ENCODE measurements around the gene RCN1. TPM values are rescaled to one million over a fixed set of nuclear protein-coding genes. Genes with fewer than 3 reads are reported as not detected.

The RCN1 gene

GRCh38 chr11:32143378-32143777 lies 52.5 kb downstream of the RCN1 start:
- H3K27me3 ChIP-seq (ENCODE audit: control insufficient read depth, insufficient read depth, low read length): peaks cover 21% of the 10 kb centered on the region
- H3K9ac ChIP-seq (ENCODE audit: low read depth, low read length): no peak overlapping the region
- no peak overlapping the region for H3K4me2 ChIP-seq (ENCODE audit: low read length)

GRCh38 chr11:32145282-32145681 lies 54.4 kb downstream of the RCN1 start:
- Histone ChIP-seq H3K4me2 (ENCODE audit: low read length) (no peak overlapping the region), H3K36me3 (ENCODE audit: insufficient read depth, low read length) (no peaks in the 10 kb centered on the region), H3K27me3 (ENCODE audit: control insufficient read depth, insufficient read depth, low read length) (peaks cover 21% of the 10 kb centered on the region), H3K4me3 (ENCODE audit: low read length) (no peak overlapping the region), H3K9me3 (replicated peaks; ENCODE audit: low read length) (no peaks in the 10 kb centered on the region), H3K9ac (ENCODE audit: low read depth, low read length) (no peak overlapping the region), H3K4me1 (ENCODE audit: control insufficient read depth, insufficient read depth, low read length) (peaks cover 5% of the 10 kb centered on the region)

More at GRCh38 chr11:32143378-32143777, 52.5 kb downstream of the RCN1 start:
- Histone ChIP-seq H3K4me3 (ENCODE audit: low read length) (no peak overlapping the region), H3K36me3 (ENCODE audit: insufficient read depth, low read length) (no peaks in the 10 kb centered on the region), H3K4me1 (ENCODE audit: control insufficient read depth, insufficient read depth, low read length) (no peaks in the 10 kb centered on the region), H3K9me3 (replicated peaks; ENCODE audit: low read length) (no peaks in the 10 kb centered on the region)

GRCh38 chr11:32148895-32149294 lies 58.0 kb downstream of the RCN1 start:
- Histone ChIP-seq H3K36me3 (ENCODE audit: insufficient read depth, low read length) (no peaks in the 10 kb centered on the region), H3K4me2 (ENCODE audit: low read length) (no peak overlapping the region), H3K4me3 (ENCODE audit: low read length) (no peak overlapping the region), H3K9me3 (replicated peaks; ENCODE audit: low read length) (no peaks in the 10 kb centered on the region), H3K9ac (ENCODE audit: low read depth, low read length) (no peak overlapping the region), H3K4me1 (ENCODE audit: control insufficient read depth, insufficient read depth, low read length) (peaks cover 5% of the 10 kb centered on the region), H3K27me3 (ENCODE audit: control insufficient read depth, insufficient read depth, low read length) (peaks cover 39% of the 10 kb centered on the region)

GRCh38 chr11:32149748-32150147 lies 58.9 kb downstream of the RCN1 start:
- no peak overlapping the region for H3K4me2 ChIP-seq (ENCODE audit: low read length)
- no peaks in the 10 kb centered on the region for H3K36me3 ChIP-seq (ENCODE audit: insufficient read depth, low read length)
- no peaks in the 10 kb centered on the region for H3K9me3 ChIP-seq (replicated peaks; ENCODE audit: low read length)
- H3K27me3 ChIP-seq (ENCODE audit: control insufficient read depth, insufficient read depth, low read length): peaks cover 40% of the 10 kb centered on the region
- no peak overlapping the region for H3K4me3 ChIP-seq (ENCODE audit: low read length)
- peaks cover 5% of the 10 kb centered on the region for H3K4me1 ChIP-seq (ENCODE audit: control insufficient read depth, insufficient read depth, low read length)
- no peak overlapping the region for H3K9ac ChIP-seq (ENCODE audit: low read depth, low read length)

GRCh38 chr11:32151027-32151426 lies 60.2 kb downstream of the RCN1 start:
- Histone ChIP-seq H3K4me3 (ENCODE audit: low read length) (no peak overlapping the region), H3K36me3 (ENCODE audit: insufficient read depth, low read length) (no peaks in the 10 kb centered on the region), H3K9ac (ENCODE audit: low read depth, low read length) (no peak overlapping the region), H3K27me3 (ENCODE audit: control insufficient read depth, insufficient read depth, low read length) (peaks cover 36% of the 10 kb centered on the region), H3K4me2 (ENCODE audit: low read length) (no peak overlapping the region), H3K9me3 (replicated peaks; ENCODE audit: low read length) (no peaks in the 10 kb centered on the region), H3K4me1 (ENCODE audit: control insufficient read depth, insufficient read depth, low read length) (peaks cover 5% of the 10 kb centered on the region)

- Histone ChIP-seq H3K27me3 (ENCODE audit: control insufficient read depth, insufficient read depth, low read length) (peaks cover 36% of the 10 kb centered on the region), H3K4me3 (ENCODE audit: low read length) (no peak overlapping the region), H3K9ac (ENCODE audit: low read depth, low read length) (no peak overlapping the region), H3K4me2 (ENCODE audit: low read length) (no peak overlapping the region), H3K9me3 (replicated peaks; ENCODE audit: low read length) (no peaks in the 10 kb centered on the region), H3K4me1 (ENCODE audit: control insufficient read depth, insufficient read depth, low read length) (peaks cover 5% of the 10 kb centered on the region), H3K36me3 (ENCODE audit: insufficient read depth, low read length) (no peaks in the 10 kb centered on the region)
Observed at GRCh38 chr11:32152216-32152615, 61.3 kb downstream of the RCN1 start.

GRCh38 chr11:32152821-32153220 lies 61.9 kb downstream of the RCN1 start:
- Histone ChIP-seq H3K4me3 (ENCODE audit: low read length) (no peak overlapping the region), H3K4me1 (ENCODE audit: control insufficient read depth, insufficient read depth, low read length) (peaks cover 5% of the 10 kb centered on the region), H3K9me3 (replicated peaks; ENCODE audit: low read length) (no peaks in the 10 kb centered on the region), H3K9ac (ENCODE audit: low read depth, low read length) (no peak overlapping the region), H3K4me2 (ENCODE audit: low read length) (no peak overlapping the region), H3K36me3 (ENCODE audit: insufficient read depth, low read length) (no peaks in the 10 kb centered on the region), H3K27me3 (ENCODE audit: control insufficient read depth, insufficient read depth, low read length) (peaks cover 38% of the 10 kb centered on the region)

GRCh38 chr11:32153747-32154146 lies 62.9 kb downstream of the RCN1 start:
- Histone ChIP-seq H3K27me3 (ENCODE audit: control insufficient read depth, insufficient read depth, low read length) (peaks cover 41% of the 10 kb centered on the region), H3K4me2 (ENCODE audit: low read length) (no peak overlapping the region), H3K4me3 (ENCODE audit: low read length) (no peak overlapping the region), H3K4me1 (ENCODE audit: control insufficient read depth, insufficient read depth, low read length) (peaks cover 2% of the 10 kb centered on the region), H3K9ac (ENCODE audit: low read depth, low read length) (no peak overlapping the region), H3K36me3 (ENCODE audit: insufficient read depth, low read length) (no peaks in the 10 kb centered on the region), H3K9me3 (replicated peaks; ENCODE audit: low read length) (no peaks in the 10 kb centered on the region)

GRCh38 chr11:32154275-32154674 lies 63.4 kb downstream of the RCN1 start:
- H3K9ac ChIP-seq (ENCODE audit: low read depth, low read length): no peak overlapping the region
- no peaks in the 10 kb centered on the region for H3K36me3 ChIP-seq (ENCODE audit: insufficient read depth, low read length)
- no peaks in the 10 kb centered on the region for H3K4me1 ChIP-seq (ENCODE audit: control insufficient read depth, insufficient read depth, low read length)
- H3K4me2 ChIP-seq (ENCODE audit: low read length): no peak overlapping the region
- H3K27me3 ChIP-seq (ENCODE audit: control insufficient read depth, insufficient read depth, low read length): peaks cover 45% of the 10 kb centered on the region
- H3K4me3 ChIP-seq (ENCODE audit: low read length): no peak overlapping the region
- no peaks in the 10 kb centered on the region for H3K9me3 ChIP-seq (replicated peaks; ENCODE audit: low read length)

Small RNA genes lying within 50 kb of the gene (small RNA-seq; reads per million reads assigned to genes)
- not detected for gene RF00012

Measured in skeletal muscle satellite cell (primary cell).